SJSA1 (cell line): ENCODE results near the gene RAI2. TPM values are rescaled to one million over a fixed set of nuclear protein-coding genes. Genes with fewer than 3 reads are reported as not detected.

ENCODE experiments used
- DNase-seq, 2 experiments: peaks; one replicate each; pipeline ENCODE4 v3.0.0-alpha.2; 2015 to 2020; ENCODE audit warnings: low spot score in 2 of 2, low read depth in 1 of 2
- H3K27ac ChIP-seq: fragments of 250-450 bp; sonication (Bioruptor Pico); 2 replicates; pipeline ENCODE4 v1.5.1; 2020; ENCODE audit warnings: mild to moderate bottlenecking, moderate library complexity
- H3K27me3 ChIP-seq: fragments of 250-450 bp; sonication (Bioruptor Pico); replicated peaks from 2 replicates; pipeline ENCODE4 v1.5.1; 2020; ENCODE audit warnings: mild to moderate bottlenecking, moderate library complexity
- H3K36me3 ChIP-seq: fragments of 250-450 bp; sonication (Bioruptor Pico); 2 replicates; pipeline ENCODE4 v1.5.1; 2020; ENCODE audit warnings: mild to moderate bottlenecking
- H3K4me1 ChIP-seq: fragments of 250-450 bp; sonication (Bioruptor Pico); replicated peaks from 2 replicates; pipeline ENCODE4 v1.6.1; 2021; ENCODE audit warnings: mild to moderate bottlenecking
- H3K4me3 ChIP-seq: fragments of 250-450 bp; sonication (Bioruptor Pico); 2 replicates; pipeline ENCODE4 v1.5.1; 2020; ENCODE audit warnings: mild to moderate bottlenecking
- H3K9me3 ChIP-seq: fragments of 250-450 bp; sonication (Bioruptor Pico); replicated peaks from 2 replicates; pipeline ENCODE4 v1.5.1; 2020; ENCODE audit warnings: mild to moderate bottlenecking
- total RNA-seq: library from RNA; depleted of rRNA; stranded (reverse); fragments of >200 nt; shearing (Covaris generic); gene quantifications from 2 replicates; pipeline ENCODE4 v1.2.3, GENCODE V29; 2014

The RAI2 gene
- total RNA-seq, 1 experiment from 2014 or later = 0.13 TPM

- H3K4me1 ChIP-seq = no peaks in the 10 kb centered on the region
- H3K36me3 ChIP-seq = no peaks in the 10 kb centered on the region
- H3K9me3 ChIP-seq = no peaks in the 10 kb centered on the region
- H3K27me3 ChIP-seq = no peaks in the 10 kb centered on the region
- no peak overlapping the region for H3K27ac ChIP-seq
- DNase-seq = no peak
- no peak overlapping the region for H3K4me3 ChIP-seq
Observed at GRCh38 chrX:17846045-17846444, 15.1 kb downstream of the RAI2 start.

- no peaks in the 10 kb centered on the region for H3K27me3 ChIP-seq
- H3K27ac ChIP-seq = no peak overlapping the region
- DNase-seq = no peak
- H3K4me3 ChIP-seq = no peak overlapping the region
- no peaks in the 10 kb centered on the region for H3K4me1 ChIP-seq
- no peaks in the 10 kb centered on the region for H3K36me3 ChIP-seq
- no peaks in the 10 kb centered on the region for H3K9me3 ChIP-seq
Observed at GRCh38 chrX:17844236-17844635, 16.9 kb downstream of the RAI2 start.

GRCh38 chrX:17842769-17843525 lies 18.2 kb downstream of the RAI2 start:
- H3K4me3 ChIP-seq = no peak overlapping the region
- no peak for DNase-seq

GRCh38 chrX:17839269-17839668 lies 21.8 kb downstream of the RAI2 start:
- Histone ChIP-seq H3K27me3 (no peaks in the 10 kb centered on the region), H3K27ac (no peak overlapping the region), H3K36me3 (no peaks in the 10 kb centered on the region), H3K9me3 (no peaks in the 10 kb centered on the region), H3K4me3 (no peak overlapping the region), H3K4me1 (no peaks in the 10 kb centered on the region)
- no peak for DNase-seq

More at GRCh38 chrX:17842769-17843525, 18.2 kb downstream of the RAI2 start:
- no peaks in the 10 kb centered on the region for H3K36me3 ChIP-seq
- H3K4me1 ChIP-seq = no peaks in the 10 kb centered on the region
- H3K9me3 ChIP-seq = no peaks in the 10 kb centered on the region
- H3K27ac ChIP-seq = no peak overlapping the region
- H3K27me3 ChIP-seq = no peaks in the 10 kb centered on the region

GRCh38 chrX:17836830-17837229 lies 24.3 kb downstream of the RAI2 start:
- no peak for DNase-seq
- no peaks in the 10 kb centered on the region for H3K27me3 ChIP-seq
- H3K4me1 ChIP-seq = no peaks in the 10 kb centered on the region
- no peaks in the 10 kb centered on the region for H3K36me3 ChIP-seq
- no peaks in the 10 kb centered on the region for H3K9me3 ChIP-seq
- no peak overlapping the region for H3K27ac ChIP-seq
- no peak overlapping the region for H3K4me3 ChIP-seq

GRCh38 chrX:17833954-17834353 lies 27.1 kb downstream of the RAI2 start:
- no peaks in the 10 kb centered on the region for H3K4me1 ChIP-seq

GRCh38 chrX:17831255-17831654 lies 29.8 kb downstream of the RAI2 start:
- Histone ChIP-seq H3K27me3 (no peaks in the 10 kb centered on the region), H3K36me3 (no peaks in the 10 kb centered on the region), H3K4me1 (no peaks in the 10 kb centered on the region), H3K4me3 (no peak overlapping the region), H3K27ac (no peak overlapping the region), H3K9me3 (no peaks in the 10 kb centered on the region)
- no peak for DNase-seq

More at GRCh38 chrX:17833954-17834353, 27.1 kb downstream of the RAI2 start:
- Histone ChIP-seq H3K27ac (no peak overlapping the region), H3K27me3 (no peaks in the 10 kb centered on the region), H3K9me3 (no peaks in the 10 kb centered on the region), H3K4me3 (no peak overlapping the region), H3K36me3 (no peaks in the 10 kb centered on the region)
- no peak for DNase-seq

GRCh38 chrX:17830211-17830610 lies 30.9 kb downstream of the RAI2 start:
- DNase-seq = no peak
- Histone ChIP-seq H3K27me3 (no peaks in the 10 kb centered on the region), H3K36me3 (no peaks in the 10 kb centered on the region), H3K4me3 (no peak overlapping the region), H3K9me3 (no peaks in the 10 kb centered on the region), H3K4me1 (no peaks in the 10 kb centered on the region), H3K27ac (no peak overlapping the region)

- no peaks in the 10 kb centered on the region for H3K4me1 ChIP-seq
- no peak for DNase-seq
- no peaks in the 10 kb centered on the region for H3K9me3 ChIP-seq
- no peaks in the 10 kb centered on the region for H3K27me3 ChIP-seq
- H3K36me3 ChIP-seq = no peaks in the 10 kb centered on the region
- H3K4me3 ChIP-seq = no peak overlapping the region
- no peak overlapping the region for H3K27ac ChIP-seq
Observed at GRCh38 chrX:17829566-17829965, 31.5 kb downstream of the RAI2 start.

- no peak overlapping the region for H3K4me3 ChIP-seq
- H3K4me1 ChIP-seq = no peaks in the 10 kb centered on the region
- H3K27me3 ChIP-seq = no peaks in the 10 kb centered on the region
- H3K27ac ChIP-seq = no peak overlapping the region
- no peaks in the 10 kb centered on the region for H3K36me3 ChIP-seq
- H3K9me3 ChIP-seq = no peaks in the 10 kb centered on the region
- no peak for DNase-seq
Observed at GRCh38 chrX:17828171-17828570, 32.9 kb downstream of the RAI2 start.

GRCh38 chrX:17826609-17827496 lies 34.2 kb downstream of the RAI2 start:
- Histone ChIP-seq H3K27me3 (no peaks in the 10 kb centered on the region), H3K4me1 (no peaks in the 10 kb centered on the region), H3K36me3 (no peaks in the 10 kb centered on the region), H3K27ac (no peak overlapping the region), H3K9me3 (no peaks in the 10 kb centered on the region), H3K4me3 (no peak overlapping the region)
- no peak for DNase-seq

- DNase-seq = no peak
- no peak overlapping the region for H3K4me3 ChIP-seq
- H3K27ac ChIP-seq = no peak overlapping the region
- H3K36me3 ChIP-seq = no peaks in the 10 kb centered on the region
- H3K4me1 ChIP-seq = no peaks in the 10 kb centered on the region
- H3K27me3 ChIP-seq = no peaks in the 10 kb centered on the region
- H3K9me3 ChIP-seq = no peaks in the 10 kb centered on the region
Observed at GRCh38 chrX:17824980-17825379, 36.1 kb downstream of the RAI2 start.

GRCh38 chrX:17822351-17822750 lies 38.7 kb downstream of the RAI2 start:
- no peak for DNase-seq
- H3K4me3 ChIP-seq = no peak overlapping the region

GRCh38 chrX:17820100-17820499 lies 41.0 kb downstream of the RAI2 start:
- Histone ChIP-seq H3K36me3 (no peaks in the 10 kb centered on the region), H3K27ac (no peak overlapping the region), H3K27me3 (no peaks in the 10 kb centered on the region), H3K4me3 (no peak overlapping the region), H3K9me3 (no peaks in the 10 kb centered on the region), H3K4me1 (no peaks in the 10 kb centered on the region)
- no peak for DNase-seq

More at GRCh38 chrX:17822351-17822750, 38.7 kb downstream of the RAI2 start:
- Histone ChIP-seq H3K9me3 (no peaks in the 10 kb centered on the region), H3K36me3 (no peaks in the 10 kb centered on the region), H3K4me1 (no peaks in the 10 kb centered on the region), H3K27ac (no peak overlapping the region), H3K27me3 (no peaks in the 10 kb centered on the region)
